Mesothelial cell of epicardium (in vitro differentiated cells): ENCODE measurements around the gene PCSK9. TPM values are rescaled to one million over a fixed set of nuclear protein-coding genes. Genes with fewer than 3 reads are reported as not detected.

Experiments used
- DNase-seq, 2 experiments: peaks; one replicate each; pipeline ENCODE4 v3.0.0; 2021; ENCODE audit warnings: low spot score in 2 of 2; ENCODE audit not compliant: unreplicated experiment in 2 of 2
- H3K27ac Mint-ChIP-seq: 2 replicates; pipeline ENCODE4 v1.8.0; 2021; ENCODE audit warnings: mixed read lengths
- H3K27me3 Mint-ChIP-seq: 2 replicates; pipeline ENCODE4 v1.8.0; 2021; ENCODE audit warnings: low read depth, mixed read lengths
- H3K36me3 Mint-ChIP-seq: 2 replicates; pipeline ENCODE4 v1.8.0; 2021; ENCODE audit warnings: mixed read lengths
- H3K4me1 Mint-ChIP-seq: 2 replicates; pipeline ENCODE4 v1.8.0; 2021; ENCODE audit warnings: mixed read lengths
- H3K4me3 Mint-ChIP-seq: 2 replicates; pipeline ENCODE4 v1.8.0; 2021; ENCODE audit warnings: mild to moderate bottlenecking, moderate library complexity, mixed read lengths
- H3K9me3 Mint-ChIP-seq: 2 replicates; pipeline ENCODE4 v1.8.0; 2021; ENCODE audit warnings: mixed read lengths
- total RNA-seq: library from RNA; stranded (reverse); gene quantifications from 3 replicates; pipeline ENCODE4 v1.2.1, GENCODE V29; 2021
- TF ChIP-seq, protein P1 (sequence below): fragments of 200-600 bp; sonication (generic); IDR thresholded peaks from one replicate; pipeline ENCODE4 v1.5.0; 2021; ENCODE audit warnings: antibody characterized with exemption; ENCODE audit not compliant: unreplicated experiment

PCSK9 gene
- total RNA-seq, 1 donor from 2014 or later = 1.6 TPM

- TF ChIP-seq, protein P1, sequence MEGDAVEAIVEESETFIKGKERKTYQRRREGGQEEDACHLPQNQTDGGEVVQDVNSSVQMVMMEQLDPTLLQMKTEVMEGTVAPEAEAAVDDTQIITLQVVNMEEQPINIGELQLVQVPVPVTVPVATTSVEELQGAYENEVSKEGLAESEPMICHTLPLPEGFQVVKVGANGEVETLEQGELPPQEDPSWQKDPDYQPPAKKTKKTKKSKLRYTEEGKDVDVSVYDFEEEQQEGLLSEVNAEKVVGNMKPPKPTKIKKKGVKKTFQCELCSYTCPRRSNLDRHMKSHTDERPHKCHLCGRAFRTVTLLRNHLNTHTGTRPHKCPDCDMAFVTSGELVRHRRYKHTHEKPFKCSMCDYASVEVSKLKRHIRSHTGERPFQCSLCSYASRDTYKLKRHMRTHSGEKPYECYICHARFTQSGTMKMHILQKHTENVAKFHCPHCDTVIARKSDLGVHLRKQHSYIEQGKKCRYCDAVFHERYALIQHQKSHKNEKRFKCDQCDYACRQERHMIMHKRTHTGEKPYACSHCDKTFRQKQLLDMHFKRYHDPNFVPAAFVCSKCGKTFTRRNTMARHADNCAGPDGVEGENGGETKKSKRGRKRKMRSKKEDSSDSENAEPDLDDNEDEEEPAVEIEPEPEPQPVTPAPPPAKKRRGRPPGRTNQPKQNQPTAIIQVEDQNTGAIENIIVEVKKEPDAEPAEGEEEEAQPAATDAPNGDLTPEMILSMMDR = no peak
- no peak for DNase-seq
- H3K9me3 Mint-ChIP-seq = no peaks in the 10 kb centered on the region
- no peak overlapping the region for H3K27ac Mint-ChIP-seq
- peaks cover 17% of the 10 kb centered on the region for H3K4me1 Mint-ChIP-seq
- H3K4me3 Mint-ChIP-seq = no peak overlapping the region
- no peaks in the 10 kb centered on the region for H3K36me3 Mint-ChIP-seq
- H3K27me3 Mint-ChIP-seq = peaks cover 83% of the 10 kb centered on the region
Measured at GRCh38 chr1:55037733-55038551, 1.4 kb upstream of the PCSK9 start.

GRCh38 chr1:55038552-55038838 lies 853 bp upstream of the PCSK9 start:
- TF ChIP-seq, protein P1 = no peak
- no peaks in the 10 kb centered on the region for H3K36me3 Mint-ChIP-seq
- no peak overlapping the region for H3K4me3 Mint-ChIP-seq
- peaks cover 84% of the 10 kb centered on the region for H3K27me3 Mint-ChIP-seq
- H3K4me1 Mint-ChIP-seq = peaks cover 17% of the 10 kb centered on the region
- H3K27ac Mint-ChIP-seq = no peak overlapping the region
- no peaks in the 10 kb centered on the region for H3K9me3 Mint-ChIP-seq
- no peak for DNase-seq

DNA sequence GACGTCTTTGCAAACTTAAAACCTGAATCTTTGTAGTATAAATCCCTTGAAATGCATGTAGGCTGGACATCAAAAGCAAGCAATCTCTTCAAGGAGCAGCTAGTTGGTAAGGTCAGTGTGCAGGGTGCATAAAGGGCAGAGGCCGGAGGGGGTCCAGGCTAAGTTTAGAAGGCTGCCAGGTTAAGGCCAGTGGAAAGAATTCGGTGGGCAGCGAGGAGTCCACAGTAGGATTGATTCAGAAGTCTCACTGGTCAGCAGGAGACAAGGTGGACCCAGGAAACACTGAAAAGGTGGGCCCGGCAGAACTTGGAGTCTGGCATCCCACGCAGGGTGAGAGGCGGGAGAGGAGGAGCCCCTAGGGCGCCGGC lies 390 bp upstream of the PCSK9 start:
- no peak for DNase-seq
- peaks cover 86% of the 10 kb centered on the region for H3K27me3 Mint-ChIP-seq
- no peak overlapping the region for H3K27ac Mint-ChIP-seq
- H3K36me3 Mint-ChIP-seq = no peaks in the 10 kb centered on the region
- no peaks in the 10 kb centered on the region for H3K9me3 Mint-ChIP-seq
- H3K4me3 Mint-ChIP-seq = peak overlapping the region; percentile 71
- H3K4me1 Mint-ChIP-seq = peaks cover 17% of the 10 kb centered on the region
- TF ChIP-seq, protein P1 = no peak

- peaks cover 79% of the 10 kb centered on the region for H3K27me3 Mint-ChIP-seq
- peaks cover 17% of the 10 kb centered on the region for H3K4me1 Mint-ChIP-seq
- H3K27ac Mint-ChIP-seq = no peak overlapping the region
- H3K4me3 Mint-ChIP-seq = peak overlapping the region; percentile 71
- H3K9me3 Mint-ChIP-seq = no peaks in the 10 kb centered on the region
- no peaks in the 10 kb centered on the region for H3K36me3 Mint-ChIP-seq
- TF ChIP-seq, protein P1 = no peak
- no peak for DNase-seq
Measured at GRCh38 chr1:55040083-55040932, 960 bp downstream of the PCSK9 start.

DNA sequence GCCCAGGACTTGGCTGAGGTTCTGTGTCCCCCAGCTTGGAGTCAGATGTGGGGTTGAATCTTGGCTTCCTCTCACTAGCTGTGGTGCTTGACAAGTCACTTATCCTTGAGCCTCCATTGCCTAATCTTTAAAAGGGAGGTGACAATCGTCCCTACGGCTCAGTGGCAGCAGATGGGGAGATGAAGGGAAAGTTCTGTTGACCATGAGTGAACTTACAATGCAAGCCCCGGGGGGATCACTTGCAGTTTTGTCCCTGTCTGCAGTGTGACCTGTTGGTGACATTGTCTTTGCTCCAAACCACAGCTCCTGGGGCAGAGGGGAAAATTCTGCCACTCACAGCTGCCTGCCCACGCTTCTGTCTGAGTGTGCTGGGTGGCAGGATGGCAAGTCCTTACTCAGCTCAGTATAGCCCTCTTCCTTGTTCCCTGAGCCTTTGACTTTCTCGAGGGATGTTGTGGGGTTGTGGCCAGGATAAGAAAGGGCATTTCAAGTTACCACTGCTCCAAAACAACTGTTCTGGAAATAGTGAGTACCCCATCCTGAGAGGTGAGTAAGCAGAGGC lies 1.7 kb downstream of the PCSK9 start:
- H3K4me1 Mint-ChIP-seq = peaks cover 17% of the 10 kb centered on the region
- no peaks in the 10 kb centered on the region for H3K9me3 Mint-ChIP-seq
- peaks cover 73% of the 10 kb centered on the region for H3K27me3 Mint-ChIP-seq
- no peak for DNase-seq
- H3K27ac Mint-ChIP-seq = no peak overlapping the region
- TF ChIP-seq, protein P1 = no peak
- no peaks in the 10 kb centered on the region for H3K36me3 Mint-ChIP-seq
- H3K4me3 Mint-ChIP-seq = peak overlapping the region; percentile 71
